ENCODE results near the gene TC2N. TPM values are rescaled to one million over a fixed set of nuclear protein-coding genes. Genes with fewer than 3 reads are reported as not detected.

Gene TC2N
- polyA plus RNA-seq, 1 donor from 2014 or later = 2.1 TPM

DNA sequence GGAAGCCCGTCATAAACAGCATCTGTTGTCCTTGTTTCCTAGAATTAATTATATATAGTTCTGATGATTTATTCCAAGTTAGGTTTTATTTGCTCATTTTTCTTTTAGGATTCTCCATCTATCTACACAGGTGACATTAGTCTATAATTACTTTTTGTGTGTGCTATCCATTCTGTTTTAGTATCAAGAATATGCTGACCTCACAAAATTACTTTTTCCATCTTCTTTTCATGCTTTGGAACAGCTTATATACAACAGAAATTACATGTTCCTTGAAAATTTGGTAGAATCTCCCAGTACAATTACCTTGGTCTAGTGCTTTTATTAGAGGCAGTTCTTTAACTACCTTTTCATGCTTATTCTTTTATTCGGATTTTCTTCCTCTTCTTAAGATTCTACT, 81.1 kb downstream of the TC2N start:
- Histone ChIP-seq H3F3A (ENCODE audit: insufficient read depth, low read length, poor library complexity, severe bottlenecking) (no peaks in the 10 kb centered on the region), H2AFZ (ENCODE audit: low read depth, low read length) (no peak overlapping the region), H3K79me2 (replicated peaks; ENCODE audit: insufficient read depth, low read length) (no peaks in the 10 kb centered on the region), H3K4me2 (ENCODE audit: low read length) (no peak overlapping the region), H3K27ac (ENCODE audit: low read length) (no peak overlapping the region), H4K20me1 (ENCODE audit: insufficient read depth) (no peaks in the 10 kb centered on the region), H3K36me3 (ENCODE audit: insufficient read depth, low read length) (no peaks in the 10 kb centered on the region), H3K27me3 (ENCODE audit: insufficient read depth, low read depth, low read length) (no peaks in the 10 kb centered on the region), H3K9me3 (ENCODE audit: low read length) (no peaks in the 10 kb centered on the region), H3K9me2 (ENCODE audit: insufficient read depth, low read length) (no peaks in the 10 kb centered on the region), H3K4me3 (ENCODE audit: low read length) (no peak overlapping the region), H3K9ac (ENCODE audit: low read length) (no peak overlapping the region)
- TF ChIP-seq RAD21 (conservative IDR thresholded peaks at IDR 0.05) = no peak
- TF ChIP-seq EZH2 (IDR thresholded peaks at IDR 0.05; ENCODE audit: borderline replicate concordance, insufficient read depth, low read length, poor library complexity, severe bottlenecking) = no peak
- TF ChIP-seq, protein P1, sequence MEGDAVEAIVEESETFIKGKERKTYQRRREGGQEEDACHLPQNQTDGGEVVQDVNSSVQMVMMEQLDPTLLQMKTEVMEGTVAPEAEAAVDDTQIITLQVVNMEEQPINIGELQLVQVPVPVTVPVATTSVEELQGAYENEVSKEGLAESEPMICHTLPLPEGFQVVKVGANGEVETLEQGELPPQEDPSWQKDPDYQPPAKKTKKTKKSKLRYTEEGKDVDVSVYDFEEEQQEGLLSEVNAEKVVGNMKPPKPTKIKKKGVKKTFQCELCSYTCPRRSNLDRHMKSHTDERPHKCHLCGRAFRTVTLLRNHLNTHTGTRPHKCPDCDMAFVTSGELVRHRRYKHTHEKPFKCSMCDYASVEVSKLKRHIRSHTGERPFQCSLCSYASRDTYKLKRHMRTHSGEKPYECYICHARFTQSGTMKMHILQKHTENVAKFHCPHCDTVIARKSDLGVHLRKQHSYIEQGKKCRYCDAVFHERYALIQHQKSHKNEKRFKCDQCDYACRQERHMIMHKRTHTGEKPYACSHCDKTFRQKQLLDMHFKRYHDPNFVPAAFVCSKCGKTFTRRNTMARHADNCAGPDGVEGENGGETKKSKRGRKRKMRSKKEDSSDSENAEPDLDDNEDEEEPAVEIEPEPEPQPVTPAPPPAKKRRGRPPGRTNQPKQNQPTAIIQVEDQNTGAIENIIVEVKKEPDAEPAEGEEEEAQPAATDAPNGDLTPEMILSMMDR (IDR thresholded peaks at IDR 0.05; ENCODE audit: poor library complexity, severe bottlenecking) = no peak
- TF ChIP-seq POLR2AphosphoS5 (IDR thresholded peaks at IDR 0.05) = no peak
- TF ChIP-seq SMC3 (conservative IDR thresholded peaks at IDR 0.05; ENCODE audit: poor library complexity) = no peak
- no peak for TF ChIP-seq EP300 (conservative IDR thresholded peaks at IDR 0.05; ENCODE audit: poor library complexity, severe bottlenecking)
- TF ChIP-seq MXI1 (conservative IDR thresholded peaks at IDR 0.05; ENCODE audit: poor library complexity, severe bottlenecking) = no peak
- no peak for TF ChIP-seq TAF1 (IDR thresholded peaks at IDR 0.05; ENCODE audit: low read depth)
- TF ChIP-seq, protein P2, sequence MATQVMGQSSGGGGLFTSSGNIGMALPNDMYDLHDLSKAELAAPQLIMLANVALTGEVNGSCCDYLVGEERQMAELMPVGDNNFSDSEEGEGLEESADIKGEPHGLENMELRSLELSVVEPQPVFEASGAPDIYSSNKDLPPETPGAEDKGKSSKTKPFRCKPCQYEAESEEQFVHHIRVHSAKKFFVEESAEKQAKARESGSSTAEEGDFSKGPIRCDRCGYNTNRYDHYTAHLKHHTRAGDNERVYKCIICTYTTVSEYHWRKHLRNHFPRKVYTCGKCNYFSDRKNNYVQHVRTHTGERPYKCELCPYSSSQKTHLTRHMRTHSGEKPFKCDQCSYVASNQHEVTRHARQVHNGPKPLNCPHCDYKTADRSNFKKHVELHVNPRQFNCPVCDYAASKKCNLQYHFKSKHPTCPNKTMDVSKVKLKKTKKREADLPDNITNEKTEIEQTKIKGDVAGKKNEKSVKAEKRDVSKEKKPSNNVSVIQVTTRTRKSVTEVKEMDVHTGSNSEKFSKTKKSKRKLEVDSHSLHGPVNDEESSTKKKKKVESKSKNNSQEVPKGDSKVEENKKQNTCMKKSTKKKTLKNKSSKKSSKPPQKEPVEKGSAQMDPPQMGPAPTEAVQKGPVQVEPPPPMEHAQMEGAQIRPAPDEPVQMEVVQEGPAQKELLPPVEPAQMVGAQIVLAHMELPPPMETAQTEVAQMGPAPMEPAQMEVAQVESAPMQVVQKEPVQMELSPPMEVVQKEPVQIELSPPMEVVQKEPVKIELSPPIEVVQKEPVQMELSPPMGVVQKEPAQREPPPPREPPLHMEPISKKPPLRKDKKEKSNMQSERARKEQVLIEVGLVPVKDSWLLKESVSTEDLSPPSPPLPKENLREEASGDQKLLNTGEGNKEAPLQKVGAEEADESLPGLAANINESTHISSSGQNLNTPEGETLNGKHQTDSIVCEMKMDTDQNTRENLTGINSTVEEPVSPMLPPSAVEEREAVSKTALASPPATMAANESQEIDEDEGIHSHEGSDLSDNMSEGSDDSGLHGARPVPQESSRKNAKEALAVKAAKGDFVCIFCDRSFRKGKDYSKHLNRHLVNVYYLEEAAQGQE (IDR thresholded peaks at IDR 0.05; ENCODE audit: borderline replicate concordance) = no peak

DNA sequence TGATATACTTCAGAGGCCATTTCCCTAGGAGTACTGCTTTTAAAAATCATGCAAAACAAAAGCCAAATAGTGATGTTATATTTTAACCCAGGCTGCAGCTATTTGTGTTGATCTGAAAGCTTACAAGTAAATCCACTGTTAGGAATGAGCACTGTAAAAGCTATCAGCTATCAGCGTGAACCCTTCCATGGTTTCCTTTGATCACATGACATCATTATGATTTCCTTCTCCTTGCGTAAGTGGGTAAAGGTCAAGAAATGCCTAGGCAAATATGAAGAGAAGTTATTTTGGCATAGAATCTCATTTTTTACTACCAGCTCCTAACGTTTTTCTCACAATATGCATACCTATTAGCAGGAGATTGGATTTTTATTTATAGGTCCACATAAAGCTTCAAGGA, 86.9 kb downstream of the TC2N start:
- H3K9me3 ChIP-seq (ENCODE audit: low read length) = no peaks in the 10 kb centered on the region
- no peak overlapping the region for H3K4me2 ChIP-seq (ENCODE audit: low read length)
- H3K36me3 ChIP-seq (ENCODE audit: insufficient read depth, low read length) = no peaks in the 10 kb centered on the region
- no peak overlapping the region for H2AFZ ChIP-seq (ENCODE audit: low read depth, low read length)
- H3K27ac ChIP-seq (ENCODE audit: low read length) = no peak overlapping the region
- H3F3A ChIP-seq (ENCODE audit: insufficient read depth, low read length, poor library complexity, severe bottlenecking) = no peaks in the 10 kb centered on the region
- TF ChIP-seq TAF1 (IDR thresholded peaks at IDR 0.05; ENCODE audit: low read depth) = no peak
- no peak for TF ChIP-seq MXI1 (conservative IDR thresholded peaks at IDR 0.05; ENCODE audit: poor library complexity, severe bottlenecking)
- no peak for TF ChIP-seq POLR2AphosphoS5 (IDR thresholded peaks at IDR 0.05)
- no peak for TF ChIP-seq EZH2 (IDR thresholded peaks at IDR 0.05; ENCODE audit: borderline replicate concordance, insufficient read depth, low read length, poor library complexity, severe bottlenecking)
- no peaks in the 10 kb centered on the region for H3K27me3 ChIP-seq (ENCODE audit: insufficient read depth, low read depth, low read length)
- no peaks in the 10 kb centered on the region for H3K9me2 ChIP-seq (ENCODE audit: insufficient read depth, low read length)
- H3K79me2 ChIP-seq (replicated peaks; ENCODE audit: insufficient read depth, low read length) = no peaks in the 10 kb centered on the region
- no peak overlapping the region for H3K9ac ChIP-seq (ENCODE audit: low read length)
- H3K4me3 ChIP-seq (ENCODE audit: low read length) = no peak overlapping the region
- no peaks in the 10 kb centered on the region for H4K20me1 ChIP-seq (ENCODE audit: insufficient read depth)

Measured in neural cell (in vitro differentiated cells).